ENCODE measurements around the gene STXBP5. TPM values are rescaled to one million over a fixed set of nuclear protein-coding genes. Genes with fewer than 3 reads are reported as not detected.

Gene STXBP5
- total RNA-seq, 1 donor from 2014 or later: 29.5 TPM

DNA sequence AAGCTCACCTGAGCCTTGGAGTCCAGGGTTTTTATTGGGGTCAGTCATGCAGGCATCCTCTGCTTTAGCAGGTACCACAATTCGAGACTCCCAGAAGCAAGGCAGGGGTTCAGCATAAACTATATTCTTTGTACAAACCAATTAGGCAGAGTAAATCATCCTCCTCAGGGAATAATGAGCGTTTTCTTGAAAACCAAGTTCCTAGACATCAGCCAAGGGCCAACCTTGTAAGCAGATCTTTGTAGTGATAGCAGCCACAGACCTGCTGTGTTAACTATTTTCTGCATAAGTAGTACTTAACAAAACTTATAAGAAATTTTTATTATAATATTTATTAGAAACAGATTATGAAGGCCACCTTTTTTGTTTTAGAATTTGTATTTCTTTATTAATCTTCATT is 74.7 kb downstream of the STXBP5 start:
- peaks cover 9% of the 10 kb centered on the region for H3K9me3 Mint-ChIP-seq
- DNase-seq (ENCODE audit: low spot score): no peak
- peaks cover 28% of the 10 kb centered on the region for H3K36me3 Mint-ChIP-seq (ENCODE audit: low read depth)
- intact Hi-C loops (cut with micrococcal nuclease): no loop called here
- H3K27ac Mint-ChIP-seq: no peak overlapping the region
- peaks cover 35% of the 10 kb centered on the region for H3K4me1 Mint-ChIP-seq (ENCODE audit: low read depth)
- H3K4me3 Mint-ChIP-seq: no peak overlapping the region
- H3K27me3 Mint-ChIP-seq (ENCODE audit: insufficient read depth): no peaks in the 10 kb centered on the region

GRCh38 chr6:147279427-147279826 is 75.2 kb downstream of the STXBP5 start:
- H3K4me3 Mint-ChIP-seq: peak overlapping the region; percentile 13

GRCh38 chr6:147281895-147282565 is 77.8 kb downstream of the STXBP5 start:
- H3K4me3 Mint-ChIP-seq: peak overlapping the region; percentile 5
- intact Hi-C loops (cut with micrococcal nuclease): loop anchor here (1.0 to 5.0 kb wide), 9 partner anchors 14 to 1460 kb away; no protein-coding TSS in a partner anchor
- H3K4me1 Mint-ChIP-seq (ENCODE audit: low read depth): peaks cover 50% of the 10 kb centered on the region
- DNase-seq (ENCODE audit: low spot score): no peak
- peaks cover 25% of the 10 kb centered on the region for H3K36me3 Mint-ChIP-seq (ENCODE audit: low read depth)
- H3K27me3 Mint-ChIP-seq (ENCODE audit: insufficient read depth): no peaks in the 10 kb centered on the region
- H3K27ac Mint-ChIP-seq: peak overlapping the region; percentile 90
- peaks cover 9% of the 10 kb centered on the region for H3K9me3 Mint-ChIP-seq

More at GRCh38 chr6:147279427-147279826, 75.2 kb downstream of the STXBP5 start:
- intact Hi-C loops (cut with micrococcal nuclease): no loop called here
- DNase-seq (ENCODE audit: low spot score): no peak
- H3K27ac Mint-ChIP-seq: peak overlapping the region; percentile 78
- no peaks in the 10 kb centered on the region for H3K27me3 Mint-ChIP-seq (ENCODE audit: insufficient read depth)
- H3K4me1 Mint-ChIP-seq (ENCODE audit: low read depth): peaks cover 38% of the 10 kb centered on the region
- H3K9me3 Mint-ChIP-seq: peaks cover 9% of the 10 kb centered on the region
- H3K36me3 Mint-ChIP-seq (ENCODE audit: low read depth): peaks cover 28% of the 10 kb centered on the region

DNA sequence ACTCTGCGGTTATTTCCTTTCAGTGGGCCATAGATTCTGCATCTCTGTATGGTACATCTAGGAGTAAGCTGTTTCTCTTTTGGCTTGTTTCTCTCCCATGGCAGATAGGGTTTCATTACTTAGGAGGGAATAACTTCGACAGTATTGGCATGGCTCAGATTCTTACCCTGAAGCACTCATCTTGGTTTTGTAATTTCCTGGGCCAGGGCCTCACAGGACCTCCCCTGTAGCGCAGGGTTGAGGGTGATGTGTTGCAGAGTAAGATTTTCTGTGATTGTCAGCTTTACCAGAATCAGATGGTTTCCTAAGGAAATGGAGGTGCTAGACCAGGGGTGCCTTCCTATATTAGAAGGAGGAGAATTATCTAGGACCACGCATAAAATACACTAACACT is 78.3 kb downstream of the STXBP5 start:
- no peaks in the 10 kb centered on the region for H3K27me3 Mint-ChIP-seq (ENCODE audit: insufficient read depth)
- DNase-seq (ENCODE audit: low spot score): no peak
- H3K27ac Mint-ChIP-seq: peak overlapping the region; percentile 90
- H3K4me3 Mint-ChIP-seq: peak overlapping the region; percentile 5
- intact Hi-C loops (cut with micrococcal nuclease): loop anchor here (1.0 to 5.0 kb wide), 9 partner anchors 14 to 1460 kb away; no protein-coding TSS in a partner anchor
- peaks cover 9% of the 10 kb centered on the region for H3K9me3 Mint-ChIP-seq
- H3K4me1 Mint-ChIP-seq (ENCODE audit: low read depth): peaks cover 50% of the 10 kb centered on the region
- peaks cover 22% of the 10 kb centered on the region for H3K36me3 Mint-ChIP-seq (ENCODE audit: low read depth)

DNA sequence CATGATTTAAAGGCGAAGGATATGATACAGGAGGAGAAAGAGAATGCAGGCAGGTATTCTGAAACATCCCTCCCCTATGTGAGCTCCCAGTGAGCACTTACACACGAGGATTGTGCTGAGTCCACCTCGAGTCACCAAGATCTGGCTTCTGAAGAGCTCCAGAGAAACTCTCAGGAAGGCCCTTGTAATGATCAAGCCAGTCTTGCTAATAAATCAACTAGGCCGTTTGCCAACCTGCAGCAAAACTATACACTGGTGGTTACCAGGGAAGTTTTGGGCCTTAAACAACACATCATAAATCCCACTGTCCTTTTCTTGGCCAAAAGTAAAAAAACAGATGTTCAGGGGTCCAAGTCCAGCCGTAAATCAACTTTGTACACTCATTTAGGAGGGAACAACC is 79.2 kb downstream of the STXBP5 start:
- peaks cover 9% of the 10 kb centered on the region for H3K9me3 Mint-ChIP-seq
- intact Hi-C loops (cut with micrococcal nuclease): loop anchor here (2.0 to 5.0 kb wide), 3 partner anchors 331 to 1461 kb away; no protein-coding TSS in a partner anchor
- peak overlapping the region; percentile 41 for H3K27ac Mint-ChIP-seq
- H3K4me3 Mint-ChIP-seq: no peak overlapping the region
- no peak for DNase-seq (ENCODE audit: low spot score)
- H3K36me3 Mint-ChIP-seq (ENCODE audit: low read depth): peaks cover 23% of the 10 kb centered on the region
- no peaks in the 10 kb centered on the region for H3K27me3 Mint-ChIP-seq (ENCODE audit: insufficient read depth)
- peaks cover 56% of the 10 kb centered on the region for H3K4me1 Mint-ChIP-seq (ENCODE audit: low read depth)

- Mint-ChIP-seq H3K9me3 (peaks cover 5% of the 10 kb centered on the region), H3K36me3 (ENCODE audit: low read depth) (peaks cover 13% of the 10 kb centered on the region), H3K4me1 (ENCODE audit: low read depth) (peaks cover 43% of the 10 kb centered on the region), H3K27me3 (ENCODE audit: insufficient read depth) (no peaks in the 10 kb centered on the region), H3K27ac (peak overlapping the region; percentile 11), H3K4me3 (no peak overlapping the region)
- DNase-seq (ENCODE audit: low spot score): no peak
- intact Hi-C loops (cut with micrococcal nuclease): loop anchor here (1.0 kb wide), 1 partner anchor 428 kb away; no protein-coding TSS in a partner anchor
Observed at GRCh38 chr6:147285087-147285855, 81.1 kb downstream of the STXBP5 start.

GRCh38 chr6:147287869-147288271 is 83.7 kb downstream of the STXBP5 start:
- Mint-ChIP-seq H3K27me3 (ENCODE audit: insufficient read depth) (no peaks in the 10 kb centered on the region), H3K4me1 (ENCODE audit: low read depth) (peaks cover 28% of the 10 kb centered on the region), H3K36me3 (ENCODE audit: low read depth) (peaks cover 6% of the 10 kb centered on the region), H3K27ac (no peak overlapping the region), H3K9me3 (no peaks in the 10 kb centered on the region), H3K4me3 (no peak overlapping the region)
- intact Hi-C loops (cut with micrococcal nuclease): no loop called here
- no peak for DNase-seq (ENCODE audit: low spot score)

GRCh38 chr6:147297124-147297523 is 92.9 kb downstream of the STXBP5 start:
- Mint-ChIP-seq H3K27me3 (ENCODE audit: insufficient read depth) (no peaks in the 10 kb centered on the region), H3K9me3 (peaks cover 56% of the 10 kb centered on the region), H3K36me3 (ENCODE audit: low read depth) (peaks cover 38% of the 10 kb centered on the region), H3K4me3 (no peak overlapping the region), H3K4me1 (ENCODE audit: low read depth) (peaks cover 7% of the 10 kb centered on the region), H3K27ac (no peak overlapping the region)
- intact Hi-C loops (cut with micrococcal nuclease): no loop called here
- no peak for DNase-seq (ENCODE audit: low spot score)

DNA sequence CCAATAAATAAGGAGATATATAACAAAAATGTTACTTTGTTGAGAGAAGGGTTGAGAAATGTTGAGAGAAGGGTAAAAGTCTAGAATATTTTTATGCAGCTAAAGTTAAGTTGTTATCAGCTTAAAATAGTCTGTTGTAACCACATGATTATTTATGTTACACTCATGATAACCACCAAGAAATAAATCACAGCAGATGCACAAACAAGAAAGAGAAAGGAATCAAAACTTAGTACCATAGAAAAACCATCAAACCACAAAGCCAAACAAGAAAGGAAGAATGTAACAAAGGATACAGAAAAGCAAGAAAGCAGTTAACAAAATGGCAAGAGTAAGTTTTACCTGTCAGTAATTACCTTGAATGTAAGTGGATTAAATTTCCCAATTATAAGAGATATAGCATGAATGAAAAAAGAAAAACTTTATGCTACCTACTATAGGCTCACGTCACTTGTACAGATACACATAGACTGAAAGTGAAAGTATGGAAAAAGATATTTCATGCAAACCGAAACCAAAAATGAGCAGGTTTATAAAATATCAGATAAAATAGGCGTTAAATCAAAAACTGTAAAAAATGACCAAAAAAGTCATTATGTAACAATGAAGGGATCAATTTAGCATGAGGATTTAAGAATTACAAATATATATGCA is 93.6 kb downstream of the STXBP5 start:
- Mint-ChIP-seq H3K36me3 (ENCODE audit: low read depth) (peaks cover 42% of the 10 kb centered on the region), H3K27me3 (ENCODE audit: insufficient read depth) (no peaks in the 10 kb centered on the region), H3K4me3 (no peak overlapping the region), H3K27ac (no peak overlapping the region), H3K4me1 (ENCODE audit: low read depth) (peaks cover 7% of the 10 kb centered on the region), H3K9me3 (peaks cover 56% of the 10 kb centered on the region)
- DNase-seq (ENCODE audit: low spot score): no peak
- intact Hi-C loops (cut with micrococcal nuclease): no loop called here

- peaks cover 7% of the 10 kb centered on the region for H3K4me1 Mint-ChIP-seq (ENCODE audit: low read depth)
- H3K27ac Mint-ChIP-seq: no peak overlapping the region
- no peaks in the 10 kb centered on the region for H3K27me3 Mint-ChIP-seq (ENCODE audit: insufficient read depth)
- peaks cover 59% of the 10 kb centered on the region for H3K9me3 Mint-ChIP-seq
- intact Hi-C loops (cut with micrococcal nuclease): no loop called here
- peaks cover 41% of the 10 kb centered on the region for H3K36me3 Mint-ChIP-seq (ENCODE audit: low read depth)
- no peak for DNase-seq (ENCODE audit: low spot score)
- H3K4me3 Mint-ChIP-seq: no peak overlapping the region
Observed at GRCh38 chr6:147298461-147298860, 94.2 kb downstream of the STXBP5 start.

DNA sequence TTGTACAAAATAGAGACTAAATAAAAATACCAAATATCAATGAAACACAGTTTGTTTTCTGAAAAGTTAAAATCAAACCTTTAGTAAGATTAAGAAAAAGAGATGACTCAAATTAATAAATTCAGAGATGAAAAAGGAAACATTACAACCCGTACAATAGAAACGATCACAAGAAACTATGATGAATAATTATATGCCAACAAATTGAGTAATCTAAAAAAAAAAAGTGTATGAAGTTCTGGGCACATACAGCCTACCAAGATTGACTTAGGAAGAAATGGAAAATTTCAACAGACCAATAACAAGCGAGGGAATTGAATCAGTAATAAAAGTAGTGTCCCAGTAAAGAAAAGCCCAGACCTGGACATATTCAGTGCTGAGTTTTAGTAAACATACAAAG is 94.8 kb downstream of the STXBP5 start:
- Mint-ChIP-seq H3K27me3 (ENCODE audit: insufficient read depth) (no peaks in the 10 kb centered on the region), H3K27ac (no peak overlapping the region)

DNA sequence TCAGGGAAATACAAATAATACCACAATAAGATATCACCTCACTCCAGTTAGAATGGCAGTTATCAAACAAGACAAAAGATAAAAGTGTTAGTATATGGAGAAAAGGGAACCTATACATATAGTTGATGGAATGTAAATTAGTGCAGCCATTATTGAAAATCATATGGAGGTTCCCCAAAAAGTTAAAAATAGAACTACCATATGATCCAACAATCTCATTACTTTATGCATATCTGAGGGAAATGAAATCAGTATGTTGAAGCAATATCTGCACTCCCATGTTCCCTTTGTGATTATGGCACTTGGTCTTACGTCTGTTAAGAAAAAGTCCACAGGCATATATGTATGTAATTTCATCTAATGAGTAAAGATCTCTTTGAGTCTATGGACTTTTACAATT is 96.9 kb downstream of the STXBP5 start:
- peaks cover 7% of the 10 kb centered on the region for H3K4me1 Mint-ChIP-seq (ENCODE audit: low read depth)
- peaks cover 39% of the 10 kb centered on the region for H3K36me3 Mint-ChIP-seq (ENCODE audit: low read depth)
- peaks cover 51% of the 10 kb centered on the region for H3K9me3 Mint-ChIP-seq
- intact Hi-C loops (cut with micrococcal nuclease): no loop called here
- H3K27me3 Mint-ChIP-seq (ENCODE audit: insufficient read depth): no peaks in the 10 kb centered on the region
- H3K4me3 Mint-ChIP-seq: no peak overlapping the region
- H3K27ac Mint-ChIP-seq: no peak overlapping the region
- DNase-seq (ENCODE audit: low spot score): no peak

More for the DNA sequence above, 94.8 kb downstream of the STXBP5 start:
- peaks cover 60% of the 10 kb centered on the region for H3K9me3 Mint-ChIP-seq
- no peak overlapping the region for H3K4me3 Mint-ChIP-seq
- peaks cover 7% of the 10 kb centered on the region for H3K4me1 Mint-ChIP-seq (ENCODE audit: low read depth)
- no peak for DNase-seq (ENCODE audit: low spot score)
- intact Hi-C loops (cut with micrococcal nuclease): no loop called here
- peaks cover 43% of the 10 kb centered on the region for H3K36me3 Mint-ChIP-seq (ENCODE audit: low read depth)

DNA sequence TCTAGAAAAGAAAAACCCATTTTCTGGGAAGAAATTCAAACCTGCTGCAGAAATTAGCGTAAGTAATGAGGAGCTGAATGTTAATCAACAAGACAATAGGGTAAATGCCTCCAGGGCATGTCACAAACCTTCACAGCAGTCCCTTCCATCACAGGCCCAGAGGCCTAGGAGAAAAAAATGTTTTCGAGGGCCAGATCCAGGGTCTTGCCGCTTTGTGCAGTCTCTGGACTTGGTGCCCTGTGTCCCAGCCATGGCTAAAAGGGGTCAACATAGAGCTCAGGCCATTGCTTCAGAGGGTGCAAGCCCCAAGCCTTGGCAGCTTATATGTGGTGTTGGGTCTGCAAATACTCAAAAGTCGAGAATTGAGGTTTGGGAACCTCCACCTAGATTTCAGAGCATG is 99.8 kb downstream of the STXBP5 start:
- no peaks in the 10 kb centered on the region for H3K4me1 Mint-ChIP-seq (ENCODE audit: low read depth)
- no peaks in the 10 kb centered on the region for H3K27me3 Mint-ChIP-seq (ENCODE audit: insufficient read depth)
- H3K27ac Mint-ChIP-seq: no peak overlapping the region
- no peak for DNase-seq (ENCODE audit: low spot score)
- H3K4me3 Mint-ChIP-seq: no peak overlapping the region
- H3K9me3 Mint-ChIP-seq: peaks cover 22% of the 10 kb centered on the region
- peaks cover 25% of the 10 kb centered on the region for H3K36me3 Mint-ChIP-seq (ENCODE audit: low read depth)
- intact Hi-C loops (cut with micrococcal nuclease): no loop called here

Data from activated T-helper 1 cell treated with anti-CD3 and anti-CD28 coated beads, Interleukin-12 subunit alpha, Interleukin-12 subunit beta, Interleukin-2, Interleukin-4 antibody, amounts not matched to agents 30 ng/mL and 10 ng/mL and 1 ng/mL, durations not matched to agents 14 hours and 24 hours and 36 hours (primary cell).